ENCODE results near the gene SOHLH2. TPM values are rescaled to one million over a fixed set of nuclear protein-coding genes. Genes with fewer than 3 reads are reported as not detected.

SOHLH2 gene, protein sequence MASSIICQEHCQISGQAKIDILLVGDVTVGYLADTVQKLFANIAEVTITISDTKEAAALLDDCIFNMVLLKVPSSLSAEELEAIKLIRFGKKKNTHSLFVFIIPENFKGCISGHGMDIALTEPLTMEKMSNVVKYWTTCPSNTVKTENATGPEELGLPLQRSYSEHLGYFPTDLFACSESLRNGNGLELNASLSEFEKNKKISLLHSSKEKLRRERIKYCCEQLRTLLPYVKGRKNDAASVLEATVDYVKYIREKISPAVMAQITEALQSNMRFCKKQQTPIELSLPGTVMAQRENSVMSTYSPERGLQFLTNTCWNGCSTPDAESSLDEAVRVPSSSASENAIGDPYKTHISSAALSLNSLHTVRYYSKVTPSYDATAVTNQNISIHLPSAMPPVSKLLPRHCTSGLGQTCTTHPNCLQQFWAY
- total RNA-seq, result 0.46 and 1.3 TPM in 2 replicates

GRCh38 chr13:36214163-36214921, at the start of gene SOHLH2:
TSS of gene SOHLH2 (minus strand) at chr13:36214556. CDS start at chr13:36214526, 30 bp downstream.

DNA sequence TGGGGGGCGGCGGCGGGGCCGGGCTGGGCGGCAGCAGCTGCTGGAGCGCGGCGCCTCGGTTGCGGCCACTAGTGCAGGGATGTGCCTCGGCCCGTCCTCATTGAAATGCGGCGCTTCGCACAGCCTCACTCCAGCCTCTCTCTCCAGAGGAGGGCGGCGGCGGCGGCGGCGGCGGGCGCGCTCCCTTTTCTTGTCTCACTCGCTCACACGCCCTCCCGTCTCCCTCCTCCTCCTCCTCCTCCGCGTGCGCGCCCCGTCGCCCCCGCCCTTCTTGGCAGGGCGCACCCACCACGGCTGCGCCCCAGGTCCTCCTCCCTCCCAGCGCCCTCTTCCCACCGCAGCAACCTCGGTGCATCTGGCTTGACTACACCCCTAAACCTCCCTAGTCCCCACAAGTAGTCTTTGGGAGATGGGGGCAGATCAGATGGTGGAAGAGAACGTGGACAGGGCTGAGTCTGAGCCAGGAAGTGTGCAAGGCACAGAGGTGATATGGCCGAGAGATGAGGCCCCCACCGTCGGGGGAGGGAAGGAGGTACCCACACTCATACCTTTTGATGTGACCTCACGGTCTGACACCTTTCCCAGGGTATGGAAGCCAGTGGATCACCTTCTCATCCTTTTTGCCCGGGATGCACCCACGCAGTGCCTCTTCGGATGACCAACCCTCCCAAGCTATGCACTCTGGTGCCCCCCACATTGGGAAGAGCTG, 83.0 kb downstream of the SOHLH2 start, which contains the start of gene DCLK1:
TSS of gene DCLK1 (minus strand) at position 161 of the 709 bp plus-strand sequence.

Other genes starting within 250 kb of the SOHLH2 start
- 3.2 and 4.6 TPM in 2 replicates for gene DCLK1, start 83.2 kb downstream of the SOHLH2 start, total RNA-seq
- gene CCDC169, start 83.3 kb upstream of the SOHLH2 start, total RNA-seq, result 3.9 and 4.9 TPM in 2 replicates
- gene SPART, start 131.8 kb upstream of the SOHLH2 start, total RNA-seq, result 54.9 and 110 TPM in 2 replicates
- gene CCNA1, start 217.9 kb upstream of the SOHLH2 start, total RNA-seq, result 14.6 and 55.2 TPM in 2 replicates